Measurements from ENCODE around the gene MYD88.
"Not testable (repeated sequence)": the region's sequence is repeated elsewhere in the genome, so short reads cannot be mapped to it uniquely, and the experiment has no call there.

MYD88 gene

GRCh38 chr3:38127611-38128302 is 10.7 kb upstream of the MYD88 start:
- Mint-ChIP-seq H3K9me3 (no peaks in the 10 kb centered on the region), H3K36me3 (peaks cover 26% of the 10 kb centered on the region), H3K4me1 (peaks cover 5% of the 10 kb centered on the region), H3K4me3 (no peak overlapping the region), H3K27ac (no peak overlapping the region), H3K27me3 (no peaks in the 10 kb centered on the region)
- ATAC-seq (ENCODE audit: low read depth) (no peak), DNase-seq (ENCODE audit: low spot score in 2 of 2) (no peak)

DNA sequence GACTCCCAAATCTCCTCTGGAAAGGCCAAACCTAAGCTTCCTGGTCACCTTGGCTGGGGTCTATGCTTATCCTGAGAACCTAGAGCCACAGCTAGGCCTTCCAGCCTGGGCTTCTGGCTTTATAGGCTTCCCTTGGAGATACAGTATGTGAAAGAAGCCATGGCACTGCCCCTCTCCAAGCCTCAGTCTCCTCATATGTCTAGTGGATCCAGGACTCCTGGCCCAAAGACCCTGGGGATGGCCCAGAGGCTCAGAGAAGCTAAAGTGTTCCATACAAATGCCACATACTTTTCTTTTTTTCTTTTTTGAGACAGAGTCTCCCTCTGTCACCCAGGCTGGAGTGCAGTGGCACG is 10.2 kb upstream of the MYD88 start:
- Mint-ChIP-seq H3K4me3 (no peak overlapping the region), H3K4me1 (peaks cover 8% of the 10 kb centered on the region), H3K27ac (no peak overlapping the region), H3K36me3 (peaks cover 23% of the 10 kb centered on the region), H3K9me3 (no peaks in the 10 kb centered on the region), H3K27me3 (no peaks in the 10 kb centered on the region)
- DNase-seq (ENCODE audit: low spot score in 2 of 2) (no peak), ATAC-seq (ENCODE audit: low read depth) (no peak)

- DNase-seq (ENCODE audit: low spot score in 2 of 2) (no peak), ATAC-seq (ENCODE audit: low read depth) (no peak)
- Mint-ChIP-seq H3K36me3 (peaks cover 23% of the 10 kb centered on the region), H3K4me3 (no peak overlapping the region), H3K27me3 (no peaks in the 10 kb centered on the region), H3K9me3 (no peaks in the 10 kb centered on the region), H3K4me1 (peaks cover 8% of the 10 kb centered on the region), H3K27ac (no peak overlapping the region)
Observed at GRCh38 chr3:38129058-38129457, 9.4 kb upstream of the MYD88 start.

DNA sequence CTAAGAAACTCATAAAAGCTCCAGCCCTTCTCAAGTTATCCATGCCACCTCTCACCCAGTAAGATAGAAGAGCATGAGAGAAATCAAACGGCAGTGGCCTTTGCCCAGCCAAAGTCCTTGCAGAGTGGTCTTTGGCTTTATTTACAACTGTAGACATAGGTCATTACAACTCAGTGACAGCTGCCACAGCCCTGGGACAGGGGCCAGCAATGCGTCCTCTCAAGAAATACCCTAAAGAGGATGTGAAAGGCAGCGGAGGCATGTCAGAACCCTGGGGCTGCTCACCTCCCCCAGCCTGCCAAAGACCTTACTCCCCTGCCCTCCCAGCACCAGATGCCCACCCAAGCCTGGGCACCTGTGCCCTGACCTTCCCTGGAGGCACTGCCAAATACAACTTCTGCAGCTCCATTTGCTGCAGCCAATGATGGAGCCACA is 7.8 kb upstream of the MYD88 start:
- Mint-ChIP-seq H3K27ac (no peak overlapping the region), H3K9me3 (no peaks in the 10 kb centered on the region), H3K36me3 (peaks cover 17% of the 10 kb centered on the region), H3K4me3 (no peak overlapping the region), H3K4me1 (peaks cover 14% of the 10 kb centered on the region), H3K27me3 (no peaks in the 10 kb centered on the region)
- DNase-seq (ENCODE audit: low spot score in 2 of 2) (no peak), ATAC-seq (ENCODE audit: low read depth) (no peak)

- no peak overlapping the region for H3K4me3 Mint-ChIP-seq
- ATAC-seq (ENCODE audit: low read depth) (peak; percentile 40), DNase-seq (ENCODE audit: low spot score in 2 of 2) (no peak)
- H3K27ac Mint-ChIP-seq = no peak overlapping the region
- no peaks in the 10 kb centered on the region for H3K9me3 Mint-ChIP-seq
- H3K27me3 Mint-ChIP-seq = no peaks in the 10 kb centered on the region
- H3K4me1 Mint-ChIP-seq = peaks cover 21% of the 10 kb centered on the region
- H3K36me3 Mint-ChIP-seq = peaks cover 12% of the 10 kb centered on the region
Observed at GRCh38 chr3:38131621-38132369, 6.7 kb upstream of the MYD88 start.

GRCh38 chr3:38133209-38133556 is 5.3 kb upstream of the MYD88 start:
- no peak overlapping the region for H3K4me3 Mint-ChIP-seq
- H3K4me1 Mint-ChIP-seq = peaks cover 24% of the 10 kb centered on the region
- DNase-seq (ENCODE audit: low spot score in 2 of 2) (no peak), ATAC-seq (ENCODE audit: low read depth) (no peak)
- no peak overlapping the region for H3K27ac Mint-ChIP-seq
- H3K9me3 Mint-ChIP-seq = no peaks in the 10 kb centered on the region
- H3K27me3 Mint-ChIP-seq = no peaks in the 10 kb centered on the region
- H3K36me3 Mint-ChIP-seq = peaks cover 8% of the 10 kb centered on the region

DNA sequence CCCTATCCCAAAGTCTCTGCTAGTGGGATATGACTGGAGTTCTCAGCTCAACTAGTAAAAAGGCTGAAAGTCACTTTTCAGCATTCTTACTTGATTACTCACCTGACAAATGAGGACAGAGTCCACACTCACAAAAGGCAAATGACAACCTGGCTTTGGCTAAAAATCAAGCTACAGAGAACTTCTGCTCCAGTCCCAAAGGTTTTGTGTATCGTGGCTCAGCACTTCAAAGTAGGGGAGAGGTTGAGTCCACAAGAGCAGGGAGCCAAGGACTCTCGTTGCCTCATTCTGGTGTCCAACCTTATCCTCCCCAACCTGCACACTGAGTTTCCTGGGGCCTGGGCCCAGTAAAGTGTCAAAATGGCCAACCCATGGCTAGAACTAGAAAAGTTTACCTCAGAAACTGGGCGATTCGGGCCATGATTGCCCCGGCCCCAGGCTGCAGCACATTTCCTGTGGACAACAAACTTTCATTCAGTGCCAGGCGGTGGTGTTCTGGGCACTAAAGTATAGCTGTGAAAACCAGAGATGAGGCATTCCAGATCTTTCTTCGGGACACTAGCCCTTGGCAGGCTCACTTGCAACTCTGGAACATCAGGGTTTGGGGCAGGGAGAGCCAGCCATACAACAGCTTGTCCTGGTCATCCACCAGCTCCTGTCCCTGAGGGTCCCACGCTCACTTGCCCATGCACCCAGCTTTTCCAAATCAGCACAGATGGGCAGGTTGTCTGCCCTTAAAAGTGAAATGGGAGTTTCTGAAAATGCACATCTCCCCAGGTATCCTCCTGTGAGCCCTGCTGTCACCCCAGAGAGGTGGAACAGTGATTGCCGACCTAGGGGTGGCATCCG is 4.7 kb upstream of the MYD88 start:
- no peak for DNase-seq (ENCODE audit: low spot score in 2 of 2)
- Mint-ChIP-seq H3K4me3 (no peak overlapping the region), H3K36me3 (peaks cover 7% of the 10 kb centered on the region), H3K9me3 (no peaks in the 10 kb centered on the region), H3K27me3 (no peaks in the 10 kb centered on the region), H3K4me1 (peaks cover 26% of the 10 kb centered on the region), H3K27ac (no peak overlapping the region)
- no peak for ATAC-seq (ENCODE audit: low read depth)

DNA sequence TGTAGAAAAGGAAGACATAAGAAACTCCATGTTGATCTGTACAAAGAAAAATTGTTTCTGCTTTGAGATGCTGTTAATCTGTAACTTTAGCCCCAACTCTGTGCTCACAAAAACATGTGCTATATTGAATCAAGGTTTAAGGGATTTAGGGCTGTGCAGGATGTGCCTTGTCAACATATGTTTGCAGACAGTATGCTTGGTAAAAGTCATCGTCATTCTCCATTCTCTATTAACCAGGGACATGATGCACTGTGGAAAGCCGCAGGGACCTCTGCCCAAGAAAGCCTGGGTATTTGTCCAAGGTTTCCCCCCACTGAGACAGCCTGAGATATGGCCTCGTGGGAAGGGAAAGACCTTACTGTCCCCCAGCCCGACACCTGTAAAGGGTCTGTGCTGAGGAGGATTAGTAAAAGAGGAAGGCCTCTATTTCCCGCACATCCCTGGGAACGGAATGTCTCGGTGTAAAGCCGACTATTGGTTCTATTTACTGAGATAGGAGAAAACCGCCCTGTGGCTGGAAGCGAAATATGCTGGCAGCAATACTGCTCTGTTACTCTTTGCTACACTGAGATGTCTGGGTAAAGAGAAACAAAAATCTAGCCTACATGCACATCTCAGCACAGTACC is 3.8 kb upstream of the MYD88 start:
- peak overlapping the region; percentile 72 for H3K27ac Mint-ChIP-seq
- H3K27me3 Mint-ChIP-seq; DNase-seq (ENCODE audit: low spot score in 2 of 2); H3K9me3 Mint-ChIP-seq; ATAC-seq (ENCODE audit: low read depth); H3K36me3 Mint-ChIP-seq: not testable (repeated sequence)
- peaks cover 30% of the 10 kb centered on the region for H3K4me1 Mint-ChIP-seq
- H3K4me3 Mint-ChIP-seq = peak overlapping the region; percentile 92

GRCh38 chr3:38135621-38136277 is 2.7 kb upstream of the MYD88 start:
- ATAC-seq (ENCODE audit: low read depth); DNase-seq (ENCODE audit: low spot score in 2 of 2); H3K9me3 Mint-ChIP-seq; H3K36me3 Mint-ChIP-seq; H3K27me3 Mint-ChIP-seq: not testable (repeated sequence)
- Mint-ChIP-seq H3K27ac (peak overlapping the region; percentile 72), H3K4me3 (peak overlapping the region; percentile 92), H3K4me1 (peaks cover 41% of the 10 kb centered on the region)

DNA sequence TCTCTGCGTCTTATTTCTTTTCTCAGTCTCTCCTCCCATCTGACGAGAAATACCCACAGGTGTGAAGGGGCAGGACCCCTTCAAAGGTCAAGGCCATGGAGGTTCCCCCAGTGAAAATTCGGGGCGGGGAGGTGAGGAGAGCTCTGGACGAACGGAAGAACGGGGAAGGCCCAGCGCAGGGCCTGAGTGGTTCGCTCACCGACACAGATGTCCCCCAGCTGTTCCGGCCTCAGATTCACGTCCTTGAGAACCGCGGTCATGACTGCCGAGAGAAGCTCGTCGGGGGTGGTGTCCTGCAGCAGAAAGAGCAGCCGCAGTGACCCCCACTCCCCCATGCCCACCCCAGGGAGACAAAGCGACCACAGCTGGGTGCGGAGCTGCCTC is 2.1 kb upstream of the MYD88 start:
- H3K4me3 Mint-ChIP-seq = peak overlapping the region; percentile 92
- ATAC-seq (ENCODE audit: low read depth) (no peak), DNase-seq (ENCODE audit: low spot score in 2 of 2) (no peak)
- H3K36me3 Mint-ChIP-seq = peaks cover 11% of the 10 kb centered on the region
- H3K27ac Mint-ChIP-seq = peak overlapping the region; percentile 72
- no peaks in the 10 kb centered on the region for H3K9me3 Mint-ChIP-seq
- H3K27me3 Mint-ChIP-seq = no peaks in the 10 kb centered on the region
- peaks cover 47% of the 10 kb centered on the region for H3K4me1 Mint-ChIP-seq

GRCh38 chr3:38136777-38137614 is 1.5 kb upstream of the MYD88 start, which contains the start of gene ACAA1:
Gene ACAA1, minus strand, starts transcription at chr3:38137127. Its CDS starts 92 bp downstream, at chr3:38137035.
- no peaks in the 10 kb centered on the region for H3K9me3 Mint-ChIP-seq
- H3K27ac Mint-ChIP-seq = peak within 1 kb of the TSS; percentile 94
- peaks cover 14% of the 10 kb centered on the region for H3K36me3 Mint-ChIP-seq
- DNase-seq (ENCODE audit: low spot score in 2 of 2) = peak; percentile 85 to 95
- peak; percentile 86 for ATAC-seq (ENCODE audit: low read depth)
- H3K27me3 Mint-ChIP-seq = no peaks in the 10 kb centered on the region
- peaks cover 52% of the 10 kb centered on the region for H3K4me1 Mint-ChIP-seq
- peak within 1 kb of the TSS; percentile 92 for H3K4me3 Mint-ChIP-seq

GRCh38 chr3:38137615-38138348 is 679 bp upstream of the MYD88 start:
- Mint-ChIP-seq H3K27ac (peak overlapping the region; percentile 94), H3K36me3 (peaks cover 17% of the 10 kb centered on the region), H3K4me3 (peak overlapping the region; percentile 92), H3K4me1 (peaks cover 55% of the 10 kb centered on the region), H3K27me3 (no peaks in the 10 kb centered on the region), H3K9me3 (no peaks in the 10 kb centered on the region)
- DNase-seq (ENCODE audit: low spot score in 2 of 2) (peak in 1 of 2 donors; percentile 44), ATAC-seq (ENCODE audit: low read depth) (no peak)
